WI38 (cell line): ENCODE data around the gene PSMB1.
"Not testable (repeated sequence)": the region's sequence is repeated elsewhere in the genome, so short reads cannot be mapped to it uniquely, and the experiment has no call there.

ENCODE experiments used
- H3K4me3 ChIP-seq: 2 replicates; pipeline ENCODE4 v1.5.1; 2011; ENCODE audit warnings: low read depth, mild to moderate bottlenecking, control low read depth, low read length
- TF ChIP-seq, protein P1 (sequence below): IDR thresholded peaks from 2 replicates; pipeline ENCODE4 v1.5.1; 2012; ENCODE audit warnings: low read depth, mild to moderate bottlenecking, control low read depth, low read length

PSMB1 gene

DNA sequence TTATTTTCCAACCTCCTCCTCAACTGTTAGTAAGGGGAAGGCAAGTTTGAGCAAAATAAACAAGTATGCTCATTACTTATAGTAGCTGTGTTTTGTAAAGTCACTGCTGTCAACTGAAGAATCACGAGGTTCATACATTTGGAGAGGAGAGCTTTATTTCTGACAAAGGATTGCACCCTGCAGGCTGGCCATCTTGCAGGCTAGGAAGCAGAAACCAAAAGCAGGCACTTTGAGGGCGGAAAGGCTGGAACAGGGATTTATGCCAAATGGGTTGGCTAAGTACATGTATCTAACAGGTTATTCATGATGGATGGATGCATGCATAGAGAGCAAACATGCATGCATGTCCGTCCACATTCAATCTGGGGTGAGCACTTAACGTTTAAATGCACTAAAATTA, 46.7 kb downstream of the PSMB1 start:
- no peak overlapping the region for H3K4me3 ChIP-seq
- TF ChIP-seq, protein P1, sequence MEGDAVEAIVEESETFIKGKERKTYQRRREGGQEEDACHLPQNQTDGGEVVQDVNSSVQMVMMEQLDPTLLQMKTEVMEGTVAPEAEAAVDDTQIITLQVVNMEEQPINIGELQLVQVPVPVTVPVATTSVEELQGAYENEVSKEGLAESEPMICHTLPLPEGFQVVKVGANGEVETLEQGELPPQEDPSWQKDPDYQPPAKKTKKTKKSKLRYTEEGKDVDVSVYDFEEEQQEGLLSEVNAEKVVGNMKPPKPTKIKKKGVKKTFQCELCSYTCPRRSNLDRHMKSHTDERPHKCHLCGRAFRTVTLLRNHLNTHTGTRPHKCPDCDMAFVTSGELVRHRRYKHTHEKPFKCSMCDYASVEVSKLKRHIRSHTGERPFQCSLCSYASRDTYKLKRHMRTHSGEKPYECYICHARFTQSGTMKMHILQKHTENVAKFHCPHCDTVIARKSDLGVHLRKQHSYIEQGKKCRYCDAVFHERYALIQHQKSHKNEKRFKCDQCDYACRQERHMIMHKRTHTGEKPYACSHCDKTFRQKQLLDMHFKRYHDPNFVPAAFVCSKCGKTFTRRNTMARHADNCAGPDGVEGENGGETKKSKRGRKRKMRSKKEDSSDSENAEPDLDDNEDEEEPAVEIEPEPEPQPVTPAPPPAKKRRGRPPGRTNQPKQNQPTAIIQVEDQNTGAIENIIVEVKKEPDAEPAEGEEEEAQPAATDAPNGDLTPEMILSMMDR = no peak

DNA sequence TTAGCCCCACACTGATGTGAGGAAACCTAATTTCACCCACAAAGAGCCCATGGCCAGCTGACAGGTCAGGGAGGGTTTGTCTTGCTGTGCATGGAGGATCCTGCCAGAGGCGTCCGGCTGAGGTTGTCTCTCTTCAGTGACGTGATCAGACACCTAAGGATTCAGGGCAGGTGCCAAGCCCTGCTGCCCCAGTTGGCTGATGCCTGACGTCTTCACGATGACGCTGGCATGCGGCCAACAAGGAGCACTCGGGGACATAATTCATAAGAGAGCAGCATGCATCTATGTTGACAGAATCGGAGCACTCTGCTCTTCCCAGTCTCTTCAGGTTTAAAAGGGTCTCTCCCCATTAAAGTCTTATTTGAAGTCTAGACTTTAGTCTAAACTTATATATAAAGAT, 47.8 kb downstream of the PSMB1 start:
- TF ChIP-seq, protein P1 = no peak
- no peak overlapping the region for H3K4me3 ChIP-seq

DNA sequence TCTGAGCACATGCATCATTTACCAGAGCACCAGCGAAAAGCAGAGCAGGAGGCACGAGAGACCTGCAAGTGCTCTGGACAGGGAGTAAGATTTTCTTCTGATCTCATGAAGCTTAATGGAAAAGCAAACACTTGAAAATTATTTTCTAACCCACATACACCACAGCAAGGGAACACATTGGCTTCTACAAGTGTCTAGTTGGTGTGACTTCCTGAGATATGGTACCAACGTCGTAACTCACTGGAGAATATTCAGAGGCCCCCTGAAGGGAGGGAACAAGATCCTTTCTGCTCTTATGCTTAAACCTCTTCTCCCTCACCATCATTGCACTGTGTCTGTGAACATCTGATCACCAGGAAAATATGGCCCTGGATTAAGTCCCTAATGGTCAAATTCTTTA, 48.6 kb downstream of the PSMB1 start:
- TF ChIP-seq, protein P1 = no peak
- H3K4me3 ChIP-seq = no peak overlapping the region

DNA sequence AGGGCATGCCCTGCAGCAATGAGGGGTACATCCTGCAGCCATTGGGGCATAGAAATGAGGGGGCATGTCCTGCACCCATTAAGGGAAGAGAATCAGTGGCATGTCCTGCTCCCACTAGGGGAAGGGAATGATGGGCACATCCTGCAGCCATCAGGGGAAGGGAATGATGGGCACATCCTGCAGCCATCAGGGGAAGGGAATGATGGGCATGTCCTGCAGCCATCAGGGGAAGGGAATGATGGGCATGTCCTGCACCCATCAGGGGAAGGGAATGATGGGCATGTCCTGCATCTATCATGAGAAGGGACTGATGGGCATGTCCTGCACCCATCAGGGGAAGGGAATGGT, 49.7 kb downstream of the PSMB1 start:
- TF ChIP-seq, protein P1 = no peak
- H3K4me3 ChIP-seq = no peak overlapping the region

DNA sequence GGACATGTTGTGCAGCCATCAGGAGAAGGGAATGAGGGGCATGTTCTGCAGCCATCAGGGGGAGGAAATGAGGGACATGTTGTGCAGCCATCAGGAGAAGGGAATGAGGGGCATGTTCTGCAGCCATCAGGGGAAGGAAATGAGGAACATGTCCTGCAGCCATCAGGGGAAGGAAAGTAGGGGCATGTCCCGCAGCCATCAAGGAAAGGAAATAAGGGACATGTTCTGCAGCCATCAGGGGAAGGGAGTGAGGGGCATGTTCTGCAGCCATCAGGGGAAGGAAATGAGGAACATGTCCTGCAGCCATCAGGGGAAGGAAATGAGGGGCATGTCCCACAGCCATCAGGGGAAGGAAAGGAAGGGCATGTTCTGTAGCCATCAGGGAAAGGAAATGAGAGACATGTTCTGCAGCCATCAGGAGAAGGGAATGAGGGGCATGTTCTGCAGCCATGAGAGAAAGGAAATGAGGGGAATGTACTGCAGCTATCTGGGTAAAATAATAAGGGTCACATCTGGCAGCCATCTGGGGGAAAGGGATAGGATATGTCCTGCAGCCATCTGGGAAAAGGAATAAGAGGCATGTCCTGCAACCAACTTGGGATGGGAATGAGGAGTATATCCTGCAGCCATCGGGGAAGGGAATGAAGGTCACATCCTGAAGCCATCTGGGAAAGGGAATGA, 50.2 kb downstream of the PSMB1 start:
- not testable (repeated sequence) for H3K4me3 ChIP-seq

DNA sequence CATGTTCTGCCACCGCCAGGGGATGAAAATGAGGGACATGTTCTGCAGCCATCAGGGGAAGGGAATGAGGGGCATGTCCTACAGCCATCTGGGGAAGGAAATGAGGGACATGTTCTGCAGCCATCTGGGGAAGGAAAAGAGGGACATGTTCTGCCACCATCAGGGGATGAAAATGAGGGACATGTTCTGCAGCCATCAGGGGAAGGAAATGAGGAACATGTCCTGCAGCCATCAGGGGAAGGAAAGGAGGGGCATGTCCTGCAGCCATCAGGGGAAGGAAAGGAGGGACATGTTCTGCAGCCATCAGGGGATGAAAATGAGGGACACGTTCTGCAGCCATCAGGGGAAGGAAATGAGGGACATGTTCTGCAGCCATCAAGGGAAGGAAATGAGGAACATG, 50.8 kb downstream of the PSMB1 start:
- not testable (repeated sequence) for H3K4me3 ChIP-seq

DNA sequence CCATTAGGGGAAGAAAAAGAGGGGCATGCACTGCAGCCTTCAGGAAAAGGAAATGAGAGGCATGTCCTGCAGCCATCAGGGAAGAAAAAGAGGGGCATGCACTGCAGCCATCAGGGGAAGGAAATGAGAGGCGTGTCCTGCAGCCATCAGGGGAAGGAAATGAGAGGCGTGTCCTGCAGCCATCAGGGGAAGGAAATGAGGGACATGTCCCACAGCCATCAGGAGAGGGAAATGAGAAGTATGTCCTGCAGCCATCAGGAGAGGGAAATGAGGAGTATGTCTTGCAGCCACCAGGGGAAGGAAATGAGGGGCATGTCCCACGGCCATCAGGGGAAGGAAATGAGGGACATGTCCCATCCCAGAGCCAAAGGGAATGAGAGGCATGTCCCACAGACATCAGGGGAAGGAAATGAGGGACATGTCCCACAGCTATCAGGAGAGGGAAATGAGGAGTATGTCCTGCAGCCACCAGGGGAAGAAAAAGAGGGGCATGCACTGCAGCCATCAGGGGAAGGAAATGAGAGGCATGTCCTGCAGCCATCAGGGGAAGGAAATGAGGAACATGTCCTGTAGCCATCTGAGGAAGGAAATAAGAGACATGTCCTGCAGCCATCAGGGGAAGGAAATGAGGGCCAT, 52.0 kb downstream of the PSMB1 start:
- H3K4me3 ChIP-seq = no peak overlapping the region
- TF ChIP-seq, protein P1 = no peak

DNA sequence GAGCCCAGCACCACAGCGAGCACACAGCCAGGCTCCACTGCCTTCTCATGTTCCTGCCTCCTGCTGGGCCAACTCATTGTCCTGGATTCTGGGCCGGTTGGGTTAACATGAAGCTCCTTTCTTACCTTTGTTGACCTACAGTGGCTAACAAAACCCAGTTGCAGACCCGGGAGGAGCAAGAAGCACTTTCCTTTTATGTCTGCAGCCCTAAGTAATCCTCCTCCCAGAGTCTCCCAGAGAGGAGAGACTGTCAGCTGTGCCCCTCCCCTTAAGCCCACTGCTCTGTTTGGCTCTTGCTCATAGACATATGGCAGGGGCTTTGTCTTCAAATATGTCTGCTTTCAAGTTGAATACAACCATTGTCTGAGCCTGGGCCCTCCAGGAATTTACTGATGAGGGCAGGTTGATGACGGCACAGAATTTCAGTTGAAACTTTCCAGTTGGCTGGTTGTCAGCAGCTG, 55.2 kb downstream of the PSMB1 start:
- H3K4me3 ChIP-seq = no peak overlapping the region

More for the DNA sequence above, 55.2 kb downstream of the PSMB1 start:
- TF ChIP-seq, protein P1 = no peak
